Right lobe of liver (tissue), 4 donors: ENCODE data around the gene SUV39H1.

Experiments
- POLR2A ChIP-seq: fragments of 450-650 bp; IDR thresholded peaks from one replicate; pipeline ENCODE4 v1.6.1; 2017; ENCODE audit warnings: antibody characterized with exemption, mild to moderate bottlenecking
- TF ChIP-seq, protein P1 (sequence below), 4 donors: fragments of 200-600 bp in 3 of 4; fragments of 450-650 bp in 1 of 4; IDR thresholded peaks; one replicate each; pipeline versions ENCODE4 v1.5.1 to v1.8.0; 2016 to 2022; ENCODE audit warnings: antibody characterized with exemption in 4 of 4, mild to moderate bottlenecking in 2 of 4
- donor health status: DM: no; HTN: no; CAD: no.
- donor health status: DM: no; HTN: no; CAD: no.
- donor health status: DM: no; HTN: yes; CAD: no.

DNA sequence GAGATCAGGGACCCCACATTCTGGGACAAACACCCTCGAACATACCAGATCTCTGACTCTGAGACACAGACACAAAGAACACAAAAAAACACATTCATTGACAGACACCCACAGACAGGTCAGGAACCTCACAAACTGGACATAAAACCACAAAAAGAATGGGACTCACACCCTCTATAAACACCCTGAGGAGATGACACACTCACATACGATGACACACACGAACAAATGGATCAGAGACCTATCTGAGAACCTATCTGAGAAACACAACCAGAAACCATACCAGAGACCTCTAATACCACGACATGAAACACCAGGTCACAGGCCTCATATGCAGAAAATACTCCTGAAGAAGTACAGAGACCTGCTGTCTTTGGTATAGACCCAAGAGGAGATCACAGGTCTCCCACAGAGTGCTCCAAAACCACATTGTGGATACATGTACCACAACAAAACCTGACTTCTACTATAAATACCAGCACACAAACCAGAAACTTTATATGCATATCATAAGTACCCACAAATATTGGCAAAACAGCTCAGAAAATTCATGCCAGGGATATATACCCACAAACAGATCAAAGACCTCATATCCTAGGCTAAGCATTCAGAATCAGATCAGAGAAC, 19.5 kb downstream of the SUV39H1 start:
- no peak for TF ChIP-seq POLR2A
- TF ChIP-seq, protein P1, sequence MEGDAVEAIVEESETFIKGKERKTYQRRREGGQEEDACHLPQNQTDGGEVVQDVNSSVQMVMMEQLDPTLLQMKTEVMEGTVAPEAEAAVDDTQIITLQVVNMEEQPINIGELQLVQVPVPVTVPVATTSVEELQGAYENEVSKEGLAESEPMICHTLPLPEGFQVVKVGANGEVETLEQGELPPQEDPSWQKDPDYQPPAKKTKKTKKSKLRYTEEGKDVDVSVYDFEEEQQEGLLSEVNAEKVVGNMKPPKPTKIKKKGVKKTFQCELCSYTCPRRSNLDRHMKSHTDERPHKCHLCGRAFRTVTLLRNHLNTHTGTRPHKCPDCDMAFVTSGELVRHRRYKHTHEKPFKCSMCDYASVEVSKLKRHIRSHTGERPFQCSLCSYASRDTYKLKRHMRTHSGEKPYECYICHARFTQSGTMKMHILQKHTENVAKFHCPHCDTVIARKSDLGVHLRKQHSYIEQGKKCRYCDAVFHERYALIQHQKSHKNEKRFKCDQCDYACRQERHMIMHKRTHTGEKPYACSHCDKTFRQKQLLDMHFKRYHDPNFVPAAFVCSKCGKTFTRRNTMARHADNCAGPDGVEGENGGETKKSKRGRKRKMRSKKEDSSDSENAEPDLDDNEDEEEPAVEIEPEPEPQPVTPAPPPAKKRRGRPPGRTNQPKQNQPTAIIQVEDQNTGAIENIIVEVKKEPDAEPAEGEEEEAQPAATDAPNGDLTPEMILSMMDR (IDR thresholded peaks at IDR 0.05), result no peak
